ENCODE results near the gene SHOC2.

SHOC2 gene

GRCh38 chr10:111017098-111017497 is 97.7 kb downstream of the SHOC2 start:
- H3K79me2 ChIP-seq (ENCODE audit: insufficient read depth, low read length): no peaks in the 10 kb centered on the region
- no peak overlapping the region for H3K27ac ChIP-seq (ENCODE audit: low read depth, low read length, poor library complexity, severe bottlenecking)
- no peaks in the 10 kb centered on the region for H3K4me1 ChIP-seq (ENCODE audit: insufficient read depth, low read length, severe bottlenecking)
- no peak overlapping the region for H2AFZ ChIP-seq (ENCODE audit: low read length)
- H3K9me3 ChIP-seq (ENCODE audit: low read length): no peaks in the 10 kb centered on the region
- no peaks in the 10 kb centered on the region; the same call in 1 of the 2 replicates for H3F3A ChIP-seq (ENCODE audit: insufficient read depth, low read length)
- TF ChIP-seq, protein P1, sequence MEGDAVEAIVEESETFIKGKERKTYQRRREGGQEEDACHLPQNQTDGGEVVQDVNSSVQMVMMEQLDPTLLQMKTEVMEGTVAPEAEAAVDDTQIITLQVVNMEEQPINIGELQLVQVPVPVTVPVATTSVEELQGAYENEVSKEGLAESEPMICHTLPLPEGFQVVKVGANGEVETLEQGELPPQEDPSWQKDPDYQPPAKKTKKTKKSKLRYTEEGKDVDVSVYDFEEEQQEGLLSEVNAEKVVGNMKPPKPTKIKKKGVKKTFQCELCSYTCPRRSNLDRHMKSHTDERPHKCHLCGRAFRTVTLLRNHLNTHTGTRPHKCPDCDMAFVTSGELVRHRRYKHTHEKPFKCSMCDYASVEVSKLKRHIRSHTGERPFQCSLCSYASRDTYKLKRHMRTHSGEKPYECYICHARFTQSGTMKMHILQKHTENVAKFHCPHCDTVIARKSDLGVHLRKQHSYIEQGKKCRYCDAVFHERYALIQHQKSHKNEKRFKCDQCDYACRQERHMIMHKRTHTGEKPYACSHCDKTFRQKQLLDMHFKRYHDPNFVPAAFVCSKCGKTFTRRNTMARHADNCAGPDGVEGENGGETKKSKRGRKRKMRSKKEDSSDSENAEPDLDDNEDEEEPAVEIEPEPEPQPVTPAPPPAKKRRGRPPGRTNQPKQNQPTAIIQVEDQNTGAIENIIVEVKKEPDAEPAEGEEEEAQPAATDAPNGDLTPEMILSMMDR (IDR thresholded peaks at IDR 0.05; ENCODE audit: low read length): no peak
- no peak for TF ChIP-seq EZH2 (IDR thresholded peaks at IDR 0.05; ENCODE audit: borderline replicate concordance, low read length)
- no peak overlapping the region for H3K4me3 ChIP-seq (ENCODE audit: low read depth, low read length, poor library complexity, severe bottlenecking)
- H3K9me2 ChIP-seq (ENCODE audit: low read depth, low read length): no peaks in the 10 kb centered on the region
- no peak overlapping the region for H3K9ac ChIP-seq (ENCODE audit: low read length)
- no peaks in the 10 kb centered on the region for H3K27me3 ChIP-seq (ENCODE audit: insufficient read depth, low read length)
- peaks cover 53% of the 10 kb centered on the region for H3K36me3 ChIP-seq (ENCODE audit: insufficient read depth, low read length)
- no peak overlapping the region for H3K4me2 ChIP-seq (ENCODE audit: low read length)
- H4K20me1 ChIP-seq (ENCODE audit: insufficient read depth, low read length): no peaks in the 10 kb centered on the region

DNA sequence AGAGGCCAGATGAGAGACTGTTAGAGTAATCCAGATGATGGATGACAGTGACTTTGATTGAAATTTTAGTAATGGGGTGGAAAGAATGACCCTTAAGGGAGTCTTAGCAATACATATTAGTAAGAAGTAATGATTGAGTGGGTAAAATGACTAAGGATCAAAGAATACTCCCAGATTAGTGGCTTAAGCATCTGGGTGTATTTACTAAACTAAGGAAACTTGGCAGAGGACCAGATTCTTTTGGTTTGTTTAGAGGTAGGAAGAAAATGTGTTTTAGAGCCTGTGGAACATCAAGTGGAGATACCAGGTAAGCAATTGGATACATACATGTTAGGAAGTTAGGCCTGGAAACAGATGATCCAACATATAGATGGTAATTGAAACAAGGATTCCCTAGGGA is 98.6 kb downstream of the SHOC2 start:
- H3K9ac ChIP-seq (ENCODE audit: low read length): no peak overlapping the region
- no peaks in the 10 kb centered on the region for H3K79me2 ChIP-seq (ENCODE audit: insufficient read depth, low read length)
- H2AFZ ChIP-seq (ENCODE audit: low read length): no peak overlapping the region
- H4K20me1 ChIP-seq (ENCODE audit: insufficient read depth, low read length): no peaks in the 10 kb centered on the region
- H3K36me3 ChIP-seq (ENCODE audit: insufficient read depth, low read length): peaks cover 48% of the 10 kb centered on the region
- H3K4me1 ChIP-seq (ENCODE audit: insufficient read depth, low read length, severe bottlenecking): no peaks in the 10 kb centered on the region
- H3K9me3 ChIP-seq (ENCODE audit: low read length): no peaks in the 10 kb centered on the region
- TF ChIP-seq EZH2 (IDR thresholded peaks at IDR 0.05; ENCODE audit: borderline replicate concordance, low read length): no peak
- TF ChIP-seq, protein P1 (IDR thresholded peaks at IDR 0.05; ENCODE audit: low read length): no peak
- no peaks in the 10 kb centered on the region; the same call in 1 of the 2 replicates for H3F3A ChIP-seq (ENCODE audit: insufficient read depth, low read length)
- no peak overlapping the region for H3K27ac ChIP-seq (ENCODE audit: low read depth, low read length, poor library complexity, severe bottlenecking)
- H3K4me3 ChIP-seq (ENCODE audit: low read depth, low read length, poor library complexity, severe bottlenecking): no peak overlapping the region
- no peaks in the 10 kb centered on the region for H3K27me3 ChIP-seq (ENCODE audit: insufficient read depth, low read length)
- no peak overlapping the region for H3K4me2 ChIP-seq (ENCODE audit: low read length)
- no peaks in the 10 kb centered on the region for H3K9me2 ChIP-seq (ENCODE audit: low read depth, low read length)

DNA sequence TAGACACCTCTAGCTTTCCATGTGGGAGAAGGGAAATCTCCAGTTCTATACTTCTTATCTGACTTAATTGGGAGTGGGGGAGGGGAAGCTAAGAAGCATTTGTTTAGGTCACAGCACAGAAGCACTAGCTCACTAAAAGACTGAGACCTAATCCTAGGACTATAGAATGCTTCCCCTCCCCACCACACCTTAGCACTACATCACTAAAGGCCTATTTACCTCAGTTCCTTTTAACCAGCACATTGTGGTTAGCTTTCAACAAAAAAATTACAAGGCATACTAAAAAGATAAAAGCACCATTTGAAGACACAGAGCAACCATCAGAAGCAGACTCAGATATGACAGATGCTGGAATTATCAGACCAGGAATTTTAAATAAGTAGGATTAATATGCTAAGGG is 103.7 kb downstream of the SHOC2 start:
- H3F3A ChIP-seq (ENCODE audit: insufficient read depth, low read length): peaks cover 3% of the 10 kb centered on the region; the same call in 1 of the 2 replicates
- no peak overlapping the region for H3K4me2 ChIP-seq (ENCODE audit: low read length)
- TF ChIP-seq EZH2 (IDR thresholded peaks at IDR 0.05; ENCODE audit: borderline replicate concordance, low read length): no peak
- TF ChIP-seq, protein P1 (IDR thresholded peaks at IDR 0.05; ENCODE audit: low read length): no peak
- no peak overlapping the region for H3K4me3 ChIP-seq (ENCODE audit: low read depth, low read length, poor library complexity, severe bottlenecking)
- H3K79me2 ChIP-seq (ENCODE audit: insufficient read depth, low read length): no peaks in the 10 kb centered on the region
- H3K9me3 ChIP-seq (ENCODE audit: low read length): no peaks in the 10 kb centered on the region
- no peaks in the 10 kb centered on the region for H3K9me2 ChIP-seq (ENCODE audit: low read depth, low read length)
- peaks cover 31% of the 10 kb centered on the region for H3K36me3 ChIP-seq (ENCODE audit: insufficient read depth, low read length)
- no peaks in the 10 kb centered on the region for H4K20me1 ChIP-seq (ENCODE audit: insufficient read depth, low read length)
- H3K27ac ChIP-seq (ENCODE audit: low read depth, low read length, poor library complexity, severe bottlenecking): no peak overlapping the region
- H3K4me1 ChIP-seq (ENCODE audit: insufficient read depth, low read length, severe bottlenecking): no peaks in the 10 kb centered on the region
- H3K9ac ChIP-seq (ENCODE audit: low read length): no peak overlapping the region
- H3K27me3 ChIP-seq (ENCODE audit: insufficient read depth, low read length): no peaks in the 10 kb centered on the region
- no peak overlapping the region for H2AFZ ChIP-seq (ENCODE audit: low read length)

Measured in OCI-LY1 (cell line).